Stimulated activated CD8-positive, alpha-beta memory T cell treated with anti-CD3 and anti-CD28 coated beads, Interleukin-7, amount 100 ng/mL, for 48 hours (primary cell): ENCODE results near the gene STK17B.

Source experiments
- DNase-seq, 2 donors: peaks; one replicate each; pipeline ENCODE4 v3.0.0-alpha.2; 2020; ENCODE audit warnings: low read depth in 1 of 2; ENCODE audit errors: extremely low read depth in 1 of 2

Gene STK17B

GRCh38 chr2:196159221-196159892 is 12.0 kb downstream of the STK17B start:
- DNase-seq: no peak

- DNase-seq: no peak
These were observed 15.8 kb downstream of the STK17B start for GRCh38 chr2:196155575-196155974.

GRCh38 chr2:196153480-196153879 is 17.9 kb downstream of the STK17B start:
- no peak for DNase-seq

GRCh38 chr2:196149948-196150347 is 21.4 kb downstream of the STK17B start:
- no peak for DNase-seq

- DNase-seq: no peak
These were observed 22.6 kb downstream of the STK17B start for GRCh38 chr2:196148736-196149135.

GRCh38 chr2:196145256-196145655 is 26.1 kb downstream of the STK17B start:
- DNase-seq: no peak

GRCh38 chr2:196144513-196145126 is 26.8 kb downstream of the STK17B start:
- DNase-seq: no peak

- DNase-seq: no peak
These were observed 27.6 kb downstream of the STK17B start for GRCh38 chr2:196143730-196144131.

- DNase-seq: no peak
These were observed 28.6 kb downstream of the STK17B start for GRCh38 chr2:196142825-196143224.

GRCh38 chr2:196140213-196140612 is 31.2 kb downstream of the STK17B start:
- DNase-seq: no peak

GRCh38 chr2:196137271-196137670 is 34.1 kb downstream of the STK17B start:
- no peak for DNase-seq

GRCh38 chr2:196136151-196136550 is 35.2 kb downstream of the STK17B start:
- DNase-seq: no peak

- DNase-seq: peak in 1 of 2 donors; percentile 37
These were observed 39.1 kb downstream of the STK17B start for GRCh38 chr2:196131949-196132925.

- DNase-seq: peak; percentile 38 to 42
These were observed 39.9 kb downstream of the STK17B start for GRCh38 chr2:196131384-196131937.

- no peak for DNase-seq
These were observed 41.1 kb downstream of the STK17B start for GRCh38 chr2:196130039-196130825.

- DNase-seq: no peak
These were observed 42.6 kb downstream of the STK17B start for GRCh38 chr2:196128749-196129148.

GRCh38 chr2:196125596-196125995 is 45.8 kb downstream of the STK17B start:
- DNase-seq: no peak

GRCh38 chr2:196123679-196124373 is 47.6 kb downstream of the STK17B start:
- no peak for DNase-seq

- no peak for DNase-seq
These were observed 51.5 kb downstream of the STK17B start for GRCh38 chr2:196119926-196120325.

GRCh38 chr2:196117214-196117705 is 54.1 kb downstream of the STK17B start:
- DNase-seq: no peak
